Measurements from ENCODE around the gene OR51V1.

DNA sequence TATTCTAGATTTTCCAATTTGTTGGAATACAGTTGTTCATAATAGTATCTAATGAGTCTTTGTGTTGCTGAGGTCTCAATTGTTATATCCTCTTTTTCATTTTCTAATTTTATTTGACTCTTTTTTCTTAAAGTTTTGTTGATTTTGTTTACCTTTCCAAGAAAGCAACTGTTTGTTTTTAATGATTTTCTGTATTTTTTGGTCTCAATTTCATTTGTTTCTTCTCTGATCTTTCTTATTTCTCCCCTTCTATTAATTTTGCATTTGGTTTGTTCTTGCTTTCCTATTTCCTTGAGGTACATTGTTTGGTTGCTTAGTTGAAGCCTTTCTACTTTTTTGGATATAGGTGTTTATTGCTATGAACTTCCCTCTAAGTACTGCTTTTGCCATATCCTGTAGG, 40.7 kb downstream of the OR51V1 start:
- TF ChIP-seq, protein P1, sequence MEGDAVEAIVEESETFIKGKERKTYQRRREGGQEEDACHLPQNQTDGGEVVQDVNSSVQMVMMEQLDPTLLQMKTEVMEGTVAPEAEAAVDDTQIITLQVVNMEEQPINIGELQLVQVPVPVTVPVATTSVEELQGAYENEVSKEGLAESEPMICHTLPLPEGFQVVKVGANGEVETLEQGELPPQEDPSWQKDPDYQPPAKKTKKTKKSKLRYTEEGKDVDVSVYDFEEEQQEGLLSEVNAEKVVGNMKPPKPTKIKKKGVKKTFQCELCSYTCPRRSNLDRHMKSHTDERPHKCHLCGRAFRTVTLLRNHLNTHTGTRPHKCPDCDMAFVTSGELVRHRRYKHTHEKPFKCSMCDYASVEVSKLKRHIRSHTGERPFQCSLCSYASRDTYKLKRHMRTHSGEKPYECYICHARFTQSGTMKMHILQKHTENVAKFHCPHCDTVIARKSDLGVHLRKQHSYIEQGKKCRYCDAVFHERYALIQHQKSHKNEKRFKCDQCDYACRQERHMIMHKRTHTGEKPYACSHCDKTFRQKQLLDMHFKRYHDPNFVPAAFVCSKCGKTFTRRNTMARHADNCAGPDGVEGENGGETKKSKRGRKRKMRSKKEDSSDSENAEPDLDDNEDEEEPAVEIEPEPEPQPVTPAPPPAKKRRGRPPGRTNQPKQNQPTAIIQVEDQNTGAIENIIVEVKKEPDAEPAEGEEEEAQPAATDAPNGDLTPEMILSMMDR (IDR thresholded peaks at IDR 0.05) = no peak
- no peak for TF ChIP-seq EZH2 (IDR thresholded peaks at IDR 0.05; ENCODE audit: borderline replicate concordance, insufficient read depth, low read depth, low read length, poor library complexity, severe bottlenecking)

All from B cell (primary cell).